NCI-H345 treated with DMSO at 0.1 percent for 48 hours (cell line): ENCODE data around the gene SYNGAP1.
A peak's percentile ranks its signal among the peaks of the same experiment; 100 is the strongest.

ENCODE experiments used
- DNase-seq: peaks from one replicate; lab custom pipeline; 2025; ENCODE audit not compliant: unreplicated experiment; lab: John Stamatoyannopoulos, UW

Gene SYNGAP1

DNA sequence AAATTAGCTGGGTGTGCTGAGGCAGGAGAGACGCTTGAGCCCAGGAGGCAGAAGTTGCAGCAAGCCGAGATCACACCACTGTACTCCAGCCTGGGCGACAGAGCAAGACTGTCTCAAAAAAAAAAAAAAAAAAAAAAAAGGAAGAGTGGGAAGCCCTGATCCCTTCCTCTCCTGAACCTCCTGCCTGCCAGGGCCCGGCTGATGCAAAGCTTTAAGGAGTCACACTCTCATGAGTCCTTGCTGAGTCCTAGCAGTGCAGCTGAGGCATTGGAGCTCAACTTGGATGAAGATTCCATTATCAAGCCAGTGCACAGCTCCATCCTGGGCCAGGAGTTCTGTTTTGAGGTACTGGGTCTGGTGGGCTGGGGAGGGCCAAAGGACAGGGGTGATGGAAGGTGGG is 15.1 kb downstream of the SYNGAP1 start:
- DNase-seq = no peak

DNA sequence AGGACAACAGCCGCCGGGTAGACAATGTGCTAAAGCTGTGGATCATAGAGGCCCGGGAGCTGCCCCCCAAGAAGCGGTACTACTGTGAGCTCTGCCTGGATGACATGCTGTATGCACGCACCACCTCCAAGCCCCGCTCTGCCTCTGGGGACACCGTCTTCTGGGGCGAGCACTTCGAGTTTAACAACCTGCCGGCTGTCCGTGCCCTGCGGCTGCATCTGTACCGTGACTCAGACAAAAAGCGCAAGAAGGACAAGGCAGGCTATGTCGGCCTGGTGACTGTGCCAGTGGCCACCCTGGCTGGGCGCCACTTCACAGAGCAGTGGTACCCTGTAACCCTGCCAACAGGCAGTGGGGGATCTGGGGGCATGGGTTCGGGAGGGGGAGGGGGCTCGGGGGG is 17.8 kb downstream of the SYNGAP1 start:
- no peak for DNase-seq

DNA sequence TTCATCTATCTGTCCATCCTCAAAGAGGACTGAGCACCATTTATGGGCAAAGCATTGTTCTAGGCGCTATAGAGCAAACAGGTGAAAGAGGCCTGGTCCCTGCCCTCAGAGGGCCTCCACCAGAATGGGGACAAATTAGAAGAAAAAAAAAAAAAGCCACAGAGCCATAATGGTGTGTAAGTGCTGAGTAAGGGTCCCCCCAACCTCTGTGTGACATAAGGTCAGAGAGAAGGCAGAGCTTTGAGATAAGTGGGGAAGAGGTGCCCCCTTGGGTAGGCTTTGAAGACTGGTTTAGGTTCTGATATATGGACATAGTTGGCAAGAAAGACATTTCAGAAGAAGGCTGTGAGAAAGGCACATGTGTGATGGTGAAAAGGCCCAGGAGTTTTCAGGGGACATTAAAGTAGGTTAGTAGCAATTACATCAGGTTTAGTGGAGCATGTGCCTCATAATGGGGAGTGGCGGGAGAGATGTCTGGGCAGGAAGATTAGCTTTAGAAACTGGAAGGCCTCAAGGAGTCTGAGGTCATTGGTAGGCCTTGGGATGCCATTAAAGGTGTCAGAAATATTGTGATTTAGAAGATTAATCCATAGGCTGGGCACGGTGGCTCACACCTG is 19.2 kb downstream of the SYNGAP1 start:
- DNase-seq = no peak

DNA sequence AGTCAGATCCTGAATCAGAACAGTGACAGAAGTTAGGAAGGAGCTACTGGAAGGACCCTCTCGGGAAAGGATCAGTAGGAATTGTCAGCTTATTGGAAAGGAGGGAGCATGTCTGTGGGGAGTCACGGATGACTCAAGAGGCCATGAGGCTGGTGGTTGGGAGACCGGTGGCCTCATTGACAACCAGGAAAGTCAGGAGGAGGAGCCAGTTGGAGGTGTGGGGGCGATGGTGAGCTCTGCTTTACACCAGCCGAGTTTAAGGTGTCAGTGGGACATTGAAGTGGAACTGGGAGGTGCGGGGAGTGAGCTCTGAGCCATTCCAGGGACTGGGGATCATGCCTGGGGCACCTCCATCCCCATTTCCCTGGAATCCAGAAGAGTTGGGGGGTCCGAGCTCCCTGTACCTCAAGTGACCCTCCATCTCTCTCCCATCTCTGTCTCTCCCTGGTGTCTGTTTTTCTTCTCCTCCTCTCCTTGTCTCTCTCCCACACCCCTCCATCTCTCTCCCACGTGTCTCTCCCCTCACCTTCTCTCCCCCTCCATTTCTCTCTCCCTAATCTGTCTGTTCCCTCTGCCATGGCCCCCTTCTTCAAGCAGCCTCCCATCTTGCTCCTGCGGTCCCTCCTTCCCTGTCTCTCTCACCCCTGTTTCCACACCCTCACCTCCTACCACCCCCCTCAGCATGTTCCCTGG is 20.2 kb downstream of the SYNGAP1 start:
- no peak for DNase-seq

DNA sequence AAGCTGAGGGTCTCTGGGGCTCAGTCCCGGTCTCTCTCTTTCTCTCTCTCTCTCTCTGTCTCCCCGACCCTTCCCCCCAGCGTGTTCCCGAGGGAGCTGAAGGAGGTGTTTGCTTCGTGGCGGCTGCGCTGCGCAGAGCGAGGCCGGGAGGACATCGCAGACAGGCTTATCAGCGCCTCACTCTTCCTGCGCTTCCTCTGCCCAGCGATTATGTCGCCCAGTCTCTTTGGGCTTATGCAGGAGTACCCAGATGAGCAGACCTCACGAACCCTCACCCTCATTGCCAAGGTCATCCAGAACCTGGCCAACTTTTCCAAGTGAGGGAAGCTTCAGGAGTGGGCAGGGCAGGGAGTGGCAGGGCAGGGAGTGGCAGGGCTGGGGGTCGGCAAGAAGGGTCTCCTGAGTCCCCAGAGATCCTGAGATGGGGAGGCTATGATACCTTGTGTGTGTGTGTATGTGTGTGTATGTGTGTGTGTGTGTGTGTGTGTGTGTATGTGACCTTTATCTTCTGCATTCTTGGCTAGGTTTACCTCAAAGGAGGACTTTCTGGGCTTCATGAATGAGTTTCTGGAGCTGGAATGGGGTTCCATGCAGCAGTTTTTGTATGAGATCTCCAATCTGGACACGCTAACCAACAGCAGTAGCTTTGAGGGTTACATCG is 20.9 kb downstream of the SYNGAP1 start:
- DNase-seq = no peak

DNA sequence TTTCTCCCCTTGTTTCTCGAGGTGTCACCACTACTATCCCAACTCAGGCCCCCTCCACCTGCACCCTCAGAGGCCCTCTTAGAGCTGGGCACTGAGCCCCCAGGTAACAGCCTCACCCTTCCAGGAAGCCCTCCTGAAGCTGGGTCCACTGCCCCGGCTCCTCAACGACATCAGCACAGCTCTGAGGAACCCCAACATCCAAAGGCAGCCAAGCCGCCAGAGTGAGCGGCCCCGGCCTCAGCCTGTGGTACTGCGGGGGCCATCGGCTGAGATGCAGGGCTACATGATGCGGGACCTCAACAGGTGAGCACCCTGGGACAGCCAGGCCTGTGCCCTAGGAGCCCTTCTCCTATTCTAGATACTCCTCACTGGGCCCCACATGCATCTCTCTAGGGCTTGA is 21.6 kb downstream of the SYNGAP1 start:
- DNase-seq = no peak

DNA sequence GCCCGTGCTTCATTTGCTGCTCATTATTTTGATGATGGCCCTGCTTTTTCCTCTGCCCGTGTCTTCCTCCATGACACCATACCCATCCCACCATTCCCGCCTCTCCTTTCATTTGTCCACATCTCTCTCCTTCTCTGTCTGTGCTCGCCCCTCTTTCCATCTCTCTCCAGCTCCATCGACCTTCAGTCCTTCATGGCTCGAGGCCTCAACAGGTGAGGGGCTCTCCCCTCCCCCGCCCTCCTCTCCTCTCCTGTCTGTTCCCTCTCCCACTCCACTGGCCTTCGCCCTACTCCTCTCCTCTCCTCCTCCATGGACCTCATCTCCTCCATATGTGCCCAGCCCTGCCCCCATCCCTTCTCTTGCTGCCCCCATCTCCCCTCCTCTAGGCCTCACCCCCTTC is 22.4 kb downstream of the SYNGAP1 start:
- no peak for DNase-seq

DNA sequence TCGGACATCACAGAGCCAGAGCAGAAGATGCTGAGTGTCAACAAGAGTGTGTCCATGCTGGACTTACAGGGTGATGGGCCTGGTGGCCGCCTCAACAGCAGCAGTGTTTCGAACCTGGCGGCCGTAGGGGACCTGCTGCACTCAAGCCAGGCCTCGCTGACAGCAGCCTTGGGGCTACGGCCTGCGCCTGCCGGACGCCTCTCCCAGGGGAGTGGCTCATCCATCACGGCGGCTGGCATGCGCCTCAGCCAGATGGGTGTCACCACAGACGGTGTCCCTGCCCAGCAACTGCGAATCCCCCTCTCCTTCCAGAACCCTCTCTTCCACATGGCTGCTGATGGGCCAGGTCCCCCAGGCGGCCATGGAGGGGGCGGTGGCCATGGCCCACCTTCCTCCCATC is 23.2 kb downstream of the SYNGAP1 start:
- no peak for DNase-seq

DNA sequence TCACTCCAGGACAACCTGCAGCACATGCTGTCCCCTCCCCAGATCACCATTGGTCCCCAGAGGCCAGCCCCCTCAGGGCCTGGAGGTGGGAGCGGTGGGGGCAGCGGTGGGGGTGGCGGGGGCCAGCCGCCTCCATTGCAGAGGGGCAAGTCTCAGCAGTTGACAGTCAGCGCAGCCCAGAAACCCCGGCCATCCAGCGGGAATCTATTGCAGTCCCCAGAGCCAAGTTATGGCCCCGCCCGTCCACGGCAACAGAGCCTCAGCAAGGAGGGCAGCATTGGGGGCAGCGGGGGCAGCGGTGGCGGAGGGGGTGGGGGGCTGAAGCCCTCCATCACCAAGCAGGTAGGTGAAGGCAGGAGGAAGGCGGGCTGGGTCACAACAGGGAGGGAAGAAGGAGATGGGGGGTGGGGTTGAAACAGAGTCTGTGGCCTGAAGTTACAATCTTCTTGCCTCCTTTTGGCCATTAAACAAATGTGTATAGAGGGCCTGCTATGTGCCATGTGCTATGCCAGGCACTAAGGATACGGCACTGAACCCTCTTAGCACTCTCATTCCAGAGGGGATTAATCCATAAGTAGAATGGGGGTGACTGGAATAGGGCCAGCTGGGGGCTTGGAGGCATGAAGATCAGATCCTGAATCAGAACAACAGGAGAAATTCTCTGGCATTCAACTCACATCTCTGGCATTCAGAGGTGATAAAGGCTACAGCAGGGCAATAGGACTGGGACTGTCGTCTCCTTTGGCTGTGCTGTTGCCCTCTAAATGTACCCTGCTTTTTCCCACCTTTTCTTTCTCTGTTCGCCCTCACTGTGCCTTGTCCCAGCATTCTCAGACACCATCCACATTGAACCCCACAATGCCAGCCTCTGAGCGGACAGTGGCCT is 24.0 kb downstream of the SYNGAP1 start:
- no peak for DNase-seq

DNA sequence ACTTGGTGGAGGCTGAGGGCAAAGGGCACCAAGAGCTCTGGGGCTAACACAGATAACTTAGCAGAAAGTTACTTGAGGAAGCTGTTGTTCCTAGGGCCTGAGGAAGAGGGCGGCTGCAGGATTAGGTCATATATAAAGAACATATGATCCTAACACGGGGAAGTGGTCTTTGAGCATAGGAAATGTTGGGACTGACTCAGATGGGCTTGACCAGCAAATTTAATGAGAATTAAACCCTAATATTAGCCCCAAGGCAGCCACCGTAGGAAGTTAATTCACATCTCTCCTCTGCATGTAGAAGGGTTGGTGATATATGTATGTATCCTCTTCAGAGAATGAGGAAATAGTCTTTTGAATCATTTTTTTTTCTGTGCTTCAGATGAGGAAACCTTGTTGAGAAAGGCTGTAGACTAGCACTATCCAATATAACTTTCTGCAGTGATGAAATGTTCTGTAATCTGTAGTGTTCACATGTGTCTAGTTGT is 25.3 kb downstream of the SYNGAP1 start:
- DNase-seq = no peak

DNA sequence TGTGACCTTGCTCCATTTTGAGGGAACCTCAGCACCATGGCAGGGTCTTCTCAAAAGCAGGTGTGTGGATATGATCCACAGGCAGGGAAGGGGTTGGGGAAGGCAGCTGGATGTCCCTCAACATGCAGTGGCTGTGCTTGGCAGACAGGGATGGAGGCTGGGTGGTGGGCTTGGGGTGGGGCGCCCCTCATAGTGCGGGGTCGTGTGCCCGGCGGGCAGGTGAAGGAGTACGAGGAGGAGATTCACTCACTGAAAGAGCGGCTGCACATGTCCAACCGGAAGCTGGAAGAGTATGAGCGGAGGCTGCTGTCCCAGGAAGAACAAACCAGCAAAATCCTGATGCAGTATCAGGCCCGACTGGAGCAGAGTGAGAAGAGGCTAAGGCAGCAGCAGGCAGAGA is 26.5 kb downstream of the SYNGAP1 start:
- DNase-seq = no peak

DNA sequence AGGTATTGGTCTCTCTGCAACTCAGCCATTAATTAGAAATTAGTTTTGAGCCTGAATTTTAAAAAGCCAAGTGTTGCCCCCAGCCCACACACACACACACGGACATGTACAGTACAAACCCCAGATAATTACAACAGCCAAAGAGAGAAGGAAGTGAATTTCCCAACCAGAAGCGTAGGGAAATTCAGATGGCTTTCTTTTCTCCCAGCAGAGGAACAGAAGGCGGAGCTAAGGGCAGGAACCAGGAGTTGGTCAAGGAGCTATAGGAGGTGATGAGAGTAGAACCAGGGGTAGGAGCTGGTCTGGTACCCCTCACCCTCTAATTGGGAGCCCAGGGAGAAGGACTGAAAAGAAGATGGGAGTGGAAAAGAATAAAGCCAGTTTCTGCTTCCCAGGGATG is 30.6 kb downstream of the SYNGAP1 start:
- DNase-seq = no peak

DNA sequence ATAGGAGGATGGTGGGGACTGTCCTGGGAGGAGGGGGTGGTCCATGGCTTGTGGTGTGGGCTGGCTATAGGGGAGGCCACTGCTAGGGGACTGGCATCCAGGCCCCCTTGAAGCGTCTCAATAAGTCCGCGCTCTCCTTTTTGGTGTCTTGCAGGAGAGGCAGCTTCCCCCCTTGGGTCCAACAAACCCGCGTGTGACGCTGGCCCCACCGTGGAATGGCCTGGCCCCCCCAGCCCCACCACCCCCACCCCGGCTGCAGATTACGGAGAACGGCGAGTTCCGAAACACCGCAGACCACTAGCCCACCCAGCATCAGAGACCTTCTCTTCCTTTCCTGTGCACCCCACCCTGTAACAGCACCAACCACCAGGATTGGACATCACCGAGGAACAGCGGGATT is 31.7 kb downstream of the SYNGAP1 start:
- DNase-seq = peak; percentile 32

DNA sequence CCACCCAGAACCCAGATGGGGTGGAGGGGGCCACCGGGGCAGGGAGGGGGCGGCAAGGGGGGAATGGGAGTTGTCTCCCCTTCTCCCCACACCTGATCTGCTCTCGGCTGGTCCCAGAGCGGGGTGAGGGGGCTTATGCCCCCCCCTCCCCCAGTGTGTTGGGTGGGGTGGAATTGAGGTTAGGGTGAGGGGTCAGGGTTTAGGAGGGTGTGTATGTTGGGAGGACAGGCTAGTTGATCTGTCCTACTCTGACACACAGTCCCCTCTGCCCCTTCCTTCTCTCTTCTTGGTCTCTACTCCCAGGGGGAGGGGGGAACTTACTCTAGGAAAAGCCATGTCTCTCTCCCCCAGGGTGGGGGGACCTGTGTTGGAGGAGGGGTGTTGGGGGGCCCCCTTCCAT is 32.6 kb downstream of the SYNGAP1 start:
- no peak for DNase-seq

DNA sequence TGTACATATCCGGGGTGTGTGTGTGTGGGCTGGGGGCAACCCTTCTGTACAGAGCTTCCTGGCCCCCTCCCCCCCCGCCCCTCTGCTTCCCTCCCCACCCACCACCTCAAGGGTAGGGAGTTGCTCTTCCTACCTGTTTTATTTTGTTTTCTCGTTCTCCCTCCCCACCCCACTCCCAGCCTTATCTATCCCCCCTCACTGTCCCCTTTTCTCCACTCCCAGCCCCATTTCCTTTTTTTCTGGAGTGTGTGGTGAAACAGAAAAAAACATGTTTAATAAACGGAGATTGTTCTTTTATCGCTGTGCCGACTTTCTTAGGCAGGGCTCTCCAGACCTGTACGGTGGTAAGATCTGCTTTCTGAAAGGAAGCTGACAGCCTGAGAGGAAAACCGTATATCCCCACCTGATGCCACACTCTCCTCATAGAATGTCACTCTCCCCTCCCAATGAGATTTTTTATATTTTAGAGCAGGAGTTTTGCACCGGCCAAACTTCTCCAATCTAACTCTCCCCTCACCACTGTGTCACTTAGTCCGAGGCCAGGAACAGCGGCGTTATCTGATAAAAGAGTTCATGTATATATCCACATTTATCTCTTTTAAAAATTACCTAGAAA is 33.6 kb downstream of the SYNGAP1 start:
- DNase-seq = no peak

DNA sequence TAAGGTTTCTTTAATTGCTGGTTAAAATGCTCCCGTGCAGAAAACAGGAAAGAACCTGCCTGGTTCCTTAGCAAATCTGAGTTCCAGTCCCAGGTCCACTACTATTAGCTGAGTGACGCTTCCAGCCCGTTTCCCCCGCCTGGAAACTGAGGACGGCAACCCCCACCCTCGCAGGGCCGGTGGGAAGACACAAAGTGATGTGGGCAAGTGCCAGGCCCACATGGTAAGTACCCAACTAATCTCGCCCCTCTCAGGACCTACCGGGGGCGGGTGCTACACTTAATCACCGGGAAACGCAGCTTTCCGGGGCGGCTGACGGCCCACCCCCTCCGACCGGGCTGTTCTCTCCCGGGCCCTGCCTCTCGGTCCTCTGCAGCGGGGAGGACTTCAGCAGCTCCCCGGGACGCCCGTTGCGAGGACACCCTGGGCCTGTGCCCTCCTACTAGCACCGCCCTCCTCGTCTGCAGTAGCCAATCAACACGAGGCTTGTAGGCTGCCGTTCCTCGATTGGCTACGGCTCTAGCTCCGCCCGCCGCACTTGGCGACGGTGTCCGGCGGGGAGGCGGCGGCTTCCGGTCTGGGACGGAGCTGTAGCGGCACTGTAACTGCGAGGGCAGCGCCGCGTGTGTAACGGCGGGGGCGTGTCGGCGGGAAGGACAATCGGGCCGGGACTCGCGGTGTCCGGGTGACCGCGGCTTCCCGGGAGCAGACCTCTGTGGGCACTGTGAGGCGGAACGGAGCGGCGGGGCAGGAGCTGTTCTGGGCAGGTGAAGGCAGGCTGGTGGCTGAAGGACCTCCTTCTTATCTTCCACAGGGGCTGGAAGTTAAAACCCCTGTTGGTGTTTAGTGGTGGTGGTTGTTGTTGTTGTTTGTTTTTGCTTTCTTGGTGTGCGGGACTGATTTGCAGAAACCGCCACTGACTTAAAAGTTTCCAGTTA is 34.4 kb downstream of the SYNGAP1 start, which contains the start of gene ZBTB9:
TSS of gene ZBTB9 (plus strand) at position 568 of the 938 bp plus-strand sequence. CDS start 525 bp downstream, outside the sequence.
- peak; percentile 93 for DNase-seq

DNA sequence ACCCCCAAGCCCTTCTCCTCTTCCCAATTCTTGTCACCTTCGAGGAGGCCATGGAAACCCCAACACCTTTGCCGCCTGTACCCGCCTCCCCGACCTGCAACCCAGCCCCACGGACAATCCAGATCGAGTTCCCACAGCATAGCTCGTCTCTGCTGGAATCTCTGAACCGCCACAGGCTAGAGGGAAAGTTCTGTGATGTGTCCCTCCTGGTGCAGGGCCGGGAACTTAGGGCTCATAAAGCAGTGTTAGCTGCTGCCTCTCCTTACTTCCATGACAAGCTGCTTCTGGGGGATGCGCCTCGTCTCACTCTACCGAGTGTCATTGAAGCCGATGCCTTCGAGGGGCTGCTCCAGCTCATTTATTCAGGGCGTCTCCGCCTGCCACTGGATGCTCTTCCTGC is 35.2 kb downstream of the SYNGAP1 start:
- no peak for DNase-seq

DNA sequence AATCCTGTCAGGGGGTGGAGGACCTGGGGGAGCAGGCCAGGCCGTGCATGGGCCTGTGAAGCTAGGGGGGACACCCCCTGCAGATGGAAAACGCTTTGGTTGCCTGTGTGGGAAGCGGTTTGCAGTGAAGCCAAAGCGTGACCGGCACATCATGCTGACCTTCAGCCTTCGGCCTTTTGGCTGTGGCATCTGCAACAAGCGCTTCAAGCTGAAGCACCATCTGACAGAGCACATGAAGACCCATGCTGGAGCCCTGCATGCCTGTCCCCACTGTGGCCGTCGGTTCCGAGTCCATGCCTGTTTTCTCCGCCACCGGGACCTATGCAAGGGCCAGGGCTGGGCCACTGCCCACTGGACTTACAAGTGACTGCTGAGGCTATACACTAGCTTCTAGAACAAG is 36.3 kb downstream of the SYNGAP1 start:
- DNase-seq = no peak

DNA sequence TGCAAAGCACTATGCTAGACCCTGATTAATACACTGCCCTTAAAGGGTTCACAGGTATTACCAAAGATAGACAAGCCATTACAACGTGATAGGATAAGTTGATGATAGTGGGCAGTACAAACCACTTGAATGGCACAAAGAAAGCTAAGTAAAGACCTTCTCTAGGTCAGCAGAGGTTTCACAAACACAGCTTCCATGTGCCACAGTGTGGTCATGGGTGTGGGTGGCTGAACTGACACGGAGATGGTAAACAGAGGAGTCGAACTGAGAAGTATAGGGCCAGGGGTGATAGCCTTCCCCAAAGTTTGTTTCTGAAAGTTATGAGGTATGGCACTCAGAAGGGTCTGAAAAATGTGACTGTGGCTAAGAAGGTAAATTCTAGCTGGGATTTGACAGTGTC is 38.8 kb downstream of the SYNGAP1 start:
- no peak for DNase-seq

DNA sequence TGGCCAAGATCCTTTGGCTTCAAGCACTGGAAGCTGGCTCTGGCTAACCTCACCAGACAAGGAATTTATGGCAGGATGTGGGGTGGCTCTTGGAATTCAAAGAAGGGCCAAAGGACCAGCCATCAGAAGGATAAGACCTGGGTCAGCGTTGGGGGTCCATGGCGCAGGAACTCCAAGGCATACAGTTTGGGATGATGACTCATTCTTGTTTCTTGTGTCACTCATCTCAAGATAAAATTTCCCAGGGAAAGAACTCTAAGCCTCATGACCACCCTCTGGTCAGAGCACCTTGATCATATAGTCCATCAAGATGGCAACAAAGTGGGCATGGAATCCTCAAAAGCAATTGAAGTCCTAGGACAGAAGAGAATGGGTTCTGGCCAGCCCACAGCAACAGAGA is 39.4 kb downstream of the SYNGAP1 start:
- no peak for DNase-seq
